K562 (cell line): Measurements from ENCODE around the gene FCGR2B. TPM values are rescaled to one million over a fixed set of nuclear protein-coding genes. Genes with fewer than 3 reads are reported as not detected.
A peak's percentile ranks its signal among the peaks of the same experiment; 100 is the strongest.

Experiments used
- ATAC-seq: fragments of 200-7000 bp; cut with Tn5 transposase; 3 replicates; pipeline ENCODE4 v1.9.1; 2020; ENCODE audit warnings: moderate library complexity
- BruUV-seq: library from RNA; stranded (reverse); fragments of 400-500 nt; replicated peaks from 2 replicates; lab custom pipeline; 2021; lab: Mats Ljungman, UMichigan
- CTCF ChIA-PET: fragments of 300-600 bp; formaldehyde crosslinking; extraction: SDS; loops from one replicate; lab custom pipeline; 2021; ENCODE audit warnings: low intra/inter-chr PET ratio; lab: Yijun Ruan, JAX
- POLR2A ChIA-PET: fragments of 300-600, 350-650 bp; sonication (Branson Sonifier 250); formaldehyde crosslinking; extraction: SDS; loops from one replicate; lab custom pipeline; 2021; ENCODE audit warnings: antibody characterized with exemption, inconsistent platforms; lab: Yijun Ruan, JAX
- DNase-seq, 4 experiments: peaks; one replicate each; pipeline versions ENCODE4 v3.0.0 to v3.0.0-alpha.2; 2011 to 2018; ENCODE audit warnings: low spot score in 3 of 4, mixed read lengths in 3 of 4; ENCODE audit errors: extremely low read depth in 1 of 4
- FAIRE-seq: peaks from 2 replicates; lab custom pipeline; 2011; peaks lifted over from hg19 to GRCh38; lab: Jason Lieb, UNC
- H2AFZ ChIP-seq: 2 replicates; pipeline ENCODE4 v1.6.0; 2011; ENCODE audit warnings: low read depth, low read length, control low read depth, inconsistent platforms
- H3K27ac ChIP-seq: fragments of 200-600 bp; 3 replicates; pipeline ENCODE4 v1.8.0; 2011; ENCODE audit warnings: low read depth, mild to moderate bottlenecking, control low read depth, inconsistent platforms, low read length, moderate library complexity, mixed read lengths; ENCODE audit errors: extremely low read depth
- H3K27me3 ChIP-seq, 2 experiments: fragments of 300-600 bp in 1 of 2; 2 replicates in 1 of 2; 3 replicates in 1 of 2; pipeline versions ENCODE4 v1.6.0 to v1.8.0; 2011; ENCODE audit warnings: inconsistent platforms in 2 of 2, low read length in 2 of 2, mild to moderate bottlenecking in 1 of 2, mixed read lengths in 1 of 2, moderate library complexity in 1 of 2; ENCODE audit not compliant: control insufficient read depth in 2 of 2, insufficient read depth in 2 of 2
- H3K36me3 ChIP-seq: fragments of 300-600 bp; 3 replicates; pipeline ENCODE4 v1.8.0; 2011; ENCODE audit warnings: mild to moderate bottlenecking, low read length, inconsistent platforms; ENCODE audit not compliant: control insufficient read depth, insufficient read depth
- H3K4me1 ChIP-seq, 2 experiments: fragments of 200-600 bp in 1 of 2; replicated peaks in 1 of 2; 2 replicates in 1 of 2; 3 replicates in 1 of 2; pipeline versions ENCODE4 v1.5.1 to v1.8.0; 2011; ENCODE audit warnings: inconsistent platforms in 2 of 2, low read length in 2 of 2, mild to moderate bottlenecking in 1 of 2, mixed read lengths in 1 of 2, moderate library complexity in 1 of 2; ENCODE audit not compliant: control insufficient read depth in 2 of 2, insufficient read depth in 2 of 2
- H3K4me2 ChIP-seq: 2 replicates; pipeline ENCODE4 v1.6.1; 2011; ENCODE audit warnings: low read length, control low read depth, inconsistent platforms, mixed read lengths; ENCODE audit not compliant: insufficient read depth
- H3K4me3 ChIP-seq: fragments of 200-600 bp; sonication (generic), shearing (Covaris generic); 2 replicates; pipeline ENCODE4 v1.5.1; 2016; ENCODE audit warnings: control low read depth, inconsistent platforms
- H3K79me2 ChIP-seq: fragments of 200-600 bp; 3 replicates; pipeline ENCODE4 v1.8.0; 2011; ENCODE audit warnings: low read length, inconsistent platforms; ENCODE audit not compliant: control insufficient read depth, insufficient read depth
- H3K9ac ChIP-seq, 2 experiments: 2 replicates each; pipeline versions ENCODE4 v1.6.0 to v1.6.1; 2011; ENCODE audit warnings: low read depth in 2 of 2, low read length in 2 of 2, control low read depth in 1 of 2, inconsistent platforms in 1 of 2, mild to moderate bottlenecking in 1 of 2, mixed read lengths in 1 of 2; ENCODE audit not compliant: insufficient read depth in 1 of 2
- H3K9me1 ChIP-seq: one replicate; pipeline ENCODE4 v1.6.0; 2011; ENCODE audit warnings: inconsistent platforms, mild to moderate bottlenecking, low read length, moderate library complexity; ENCODE audit not compliant: control insufficient read depth, insufficient read depth
- H3K9me3 ChIP-seq: replicated peaks from 2 replicates; pipeline ENCODE4 v1.5.1; 2011; ENCODE audit warnings: low read depth, low read length, inconsistent platforms; ENCODE audit not compliant: control insufficient read depth, insufficient read depth
- H4K20me1 ChIP-seq: replicated peaks from 2 replicates; pipeline ENCODE4 v1.6.1; 2011; ENCODE audit warnings: low read length, inconsistent platforms, mixed read lengths; ENCODE audit not compliant: control insufficient read depth, insufficient read depth
- ARID1B ChIP-seq: fragments of 450-650 bp; IDR thresholded peaks from 2 replicates; pipeline ENCODE4 v1.6.1; 2016; ENCODE audit warnings: antibody characterized with exemption, mild to moderate bottlenecking, inconsistent platforms
- DACH1 ChIP-seq: fragments of 450-650 bp; IDR thresholded peaks from 2 replicates; pipeline ENCODE4 v1.6.1; 2018; ENCODE audit not compliant: partially characterized antibody
- TAL1 ChIP-seq: fragments of 450-650 bp; IDR thresholded peaks from 2 replicates; pipeline ENCODE4 v1.6.1; 2016; ENCODE audit warnings: mild to moderate bottlenecking
- ZNF407 ChIP-seq: fragments of 450-650 bp; IDR thresholded peaks from 2 replicates; pipeline ENCODE4 v1.6.1; 2016; ENCODE audit warnings: low read depth
- ZNF561 ChIP-seq: fragments of 450-650 bp; formaldehyde crosslinking; conservative IDR thresholded peaks from 2 replicates; pipeline ENCODE4 v1.4.0; 2020; ENCODE audit warnings: mild to moderate bottlenecking, moderate library complexity
- ZNF655 ChIP-seq: fragments of 250-450 bp; sonication (Bioruptor Pico); IDR thresholded peaks from 2 replicates; pipeline ENCODE4 v1.5.0; 2021
- ZNF79 ChIP-seq: fragments of 250-450 bp; sonication (Bioruptor Pico); IDR thresholded peaks from 2 replicates; pipeline ENCODE4 v1.4.0; 2020; ENCODE audit warnings: low read depth, mild to moderate bottlenecking, moderate library complexity
- WGBS: fragments of 100-300 bp; shearing (Covaris generic); methylation state at CpG from one replicate; pipeline ENCODE4 v1.1.6; 2016; ENCODE audit warnings: low coverage, mixed read lengths; ENCODE audit not compliant: insufficient coverage; ENCODE audit errors: missing lambda C conversion rate; 5-methylcytosine and 5-hydroxymethylcytosine counted together
- in situ Hi-C: fragments of 300-500 bp; cut with MboI; formaldehyde crosslinking; loops from 4 replicates; pipeline ENCODE4 v1.15.0; 2018; ENCODE audit warnings: inconsistent platforms, mixed read lengths
- intact Hi-C: fragments of 100-400 bp; cut with micrococcal nuclease; formaldehyde crosslinking; loops from 2 replicates; pipeline ENCODE4 v1.14.2; 2022
- polyA plus RNA-seq, 8 experiments: library from polyadenylated mRNA; depleted of rRNA in 4 of 8; stranded (reverse) in 5 of 8; unstranded in 3 of 8; fragments of >200 nt; fragmentation: Nextera tagmentation in 2 of 8; fragmentation: Illumina TruSeq in 1 of 8; extraction: Ambion mirVana in 2 of 8; extraction: Trizol in 1 of 8; gene quantifications; 2 replicates each; pipeline versions ENCODE4 v1.2.1 to v1.2.3, GENCODE V29; 2011 to 2014; ENCODE audit warnings: inconsistent platforms in 1 of 8, missing spikeins in 1 of 8
- total RNA-seq, 7 experiments: library from RNA; depleted of rRNA in 6 of 7; stranded (reverse); fragments of >200 nt in 6 of 7; fragmentation: Illumina TruSeq in 2 of 7; extraction: Trizol in 2 of 7; gene quantifications; 2 replicates each; pipeline versions ENCODE4 v1.2.1 to v1.2.3, GENCODE V29; 2011 to 2021; ENCODE audit warnings: low replicate concordance in 1 of 7

Gene FCGR2B
- total and polyA plus RNA-seq, 9 of the 15 experiments (the other 6 are each of a cell fraction or from before 2014, with no cell fraction given), result 1.7 to 8.9 (median 3.9) TPM

GRCh38 chr1:161719325-161719611 is 56.3 kb downstream of the FCGR2B start:
- Histone ChIP-seq H3K4me3 (no peak overlapping the region), H3K79me2 (no peaks in the 10 kb centered on the region), H3K9ac (no peak overlapping the region), H3K36me3 (no peaks in the 10 kb centered on the region), H3K9me1 (no peaks in the 10 kb centered on the region), H3K9me3 (no peaks in the 10 kb centered on the region), H4K20me1 (no peaks in the 10 kb centered on the region), H3K27ac (no peak overlapping the region), H3K4me1 (peaks cover 21 to 39% of the 10 kb centered on the region in 2 experiments), H3K27me3 (no peaks in the 10 kb centered on the region), H2AFZ (0 out of 2 replicates have a peak overlapping the region, but pooled peaks have one; percentile 2), H3K4me2 (no peak overlapping the region)
- FAIRE-seq, result no peak
- POLR2A ChIA-PET, result no interaction called here
- TF ChIP-seq ZNF655 (CRISPR knock-in tag) (no peak), ZNF79 (CRISPR knock-in tag) (no peak)
- no TSS peak for BruUV-seq
- in situ Hi-C loops (no loop called here), intact Hi-C loops (no loop called here)
- WGBS, result 100% methylated on average over 1 of the region's 1 CpG
- CTCF ChIA-PET, result no interaction called here
- no peak for ATAC-seq
- no peak for DNase-seq

- no peaks in the 10 kb centered on the region for H4K20me1 ChIP-seq
- no TSS peak for BruUV-seq
- H3K9me1 ChIP-seq, result no peaks in the 10 kb centered on the region
- FAIRE-seq (no peak), DNase-seq (no peak), ATAC-seq (no peak)
- H3K36me3 ChIP-seq, result no peaks in the 10 kb centered on the region
- CTCF ChIA-PET, result no interaction called here
- H3K27me3 ChIP-seq, result no peaks in the 10 kb centered on the region
- POLR2A ChIA-PET, result interaction anchor here (0.6 kb wide), 1 partner anchor 213 kb away, joined by 3 read pairs; no protein-coding TSS in a partner anchor
- no peak overlapping the region for H3K4me3 ChIP-seq
- no peaks in the 10 kb centered on the region for H3K9me3 ChIP-seq
- in situ Hi-C loops (no loop called here), intact Hi-C loops (loop anchor here (2.0 kb wide), 1 partner anchor 14 kb away; the partner anchor contains the start of gene FCRLA)
- H3K4me1 ChIP-seq, result peaks cover 25 to 45% of the 10 kb centered on the region in 2 experiments
- no peak overlapping the region for H2AFZ ChIP-seq
- H3K27ac ChIP-seq, result no peak overlapping the region; the same call in 2 of the 3 replicates
- no peak overlapping the region for H3K4me2 ChIP-seq
- H3K9ac ChIP-seq, result no peak overlapping the region; a peak in 1 of 4 replicates
- 6% methylated on average over 1 of the region's 1 CpG for WGBS
- no peaks in the 10 kb centered on the region for H3K79me2 ChIP-seq
- TF ChIP-seq DACH1 (peak; percentile 48), ARID1B (peak; percentile 55), TAL1 (peak; percentile 27; the same call in 1 of the 2 replicates), ZNF407 (no peak), ZNF561 (CRISPR knock-in tag) (no peak)
Observed at GRCh38 chr1:161720422-161720821, 57.5 kb downstream of the FCGR2B start.
